ENCODE data around the gene PMPCA.

DNA sequence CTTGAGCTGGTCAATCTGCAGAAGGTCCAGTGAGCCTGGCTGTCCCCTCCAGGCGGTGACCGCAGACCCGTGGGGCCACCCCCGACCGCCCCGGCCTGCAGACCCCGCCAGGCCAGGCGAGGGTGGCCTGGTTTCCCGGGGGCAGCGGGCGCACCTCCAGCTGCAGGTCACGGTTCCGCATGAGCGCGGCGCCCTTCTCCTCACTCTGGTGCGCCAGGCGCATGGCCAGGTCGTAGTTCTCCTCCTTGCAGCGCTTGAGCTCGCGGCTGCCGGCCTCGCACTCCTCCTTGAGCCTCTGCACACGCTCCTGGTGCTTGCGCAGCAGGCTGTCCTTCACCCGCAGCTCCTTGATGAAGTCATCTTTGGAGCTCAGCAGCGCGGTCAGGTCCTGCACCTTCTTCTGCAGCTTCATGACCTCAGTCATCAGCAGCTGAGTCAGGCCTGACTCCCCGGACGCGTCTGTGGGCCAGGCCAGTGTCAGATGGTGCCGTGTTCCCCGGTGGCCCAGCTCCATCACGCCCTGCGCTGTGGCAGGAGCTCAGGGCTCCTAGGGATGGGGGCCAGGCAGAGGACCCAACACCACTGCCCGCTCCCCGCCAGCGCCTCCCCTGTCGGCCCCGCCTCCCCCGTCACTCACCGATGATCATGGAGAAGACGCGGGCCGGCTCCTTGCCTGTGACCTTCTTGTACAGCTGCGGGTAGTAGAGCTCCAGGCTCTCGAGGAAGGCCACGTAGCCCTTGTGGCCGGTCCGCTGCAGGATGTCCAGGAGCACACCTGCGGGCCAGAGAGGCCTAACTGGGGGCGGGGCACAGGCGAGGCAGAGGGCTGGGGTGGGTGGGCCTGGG is 39.5 kb upstream of the PMPCA start:
- TF ChIP-seq, protein P1, sequence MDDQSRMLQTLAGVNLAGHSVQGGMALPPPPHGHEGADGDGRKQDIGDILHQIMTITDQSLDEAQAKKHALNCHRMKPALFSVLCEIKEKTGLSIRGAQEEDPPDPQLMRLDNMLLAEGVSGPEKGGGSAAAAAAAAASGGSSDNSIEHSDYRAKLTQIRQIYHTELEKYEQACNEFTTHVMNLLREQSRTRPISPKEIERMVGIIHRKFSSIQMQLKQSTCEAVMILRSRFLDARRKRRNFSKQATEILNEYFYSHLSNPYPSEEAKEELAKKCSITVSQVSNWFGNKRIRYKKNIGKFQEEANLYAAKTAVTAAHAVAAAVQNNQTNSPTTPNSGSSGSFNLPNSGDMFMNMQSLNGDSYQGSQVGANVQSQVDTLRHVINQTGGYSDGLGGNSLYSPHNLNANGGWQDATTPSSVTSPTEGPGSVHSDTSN (CRISPR knock-in tag; IDR thresholded peaks at IDR 0.05) = no peak
- no peak for TF ChIP-seq TCF7L2 (IDR thresholded peaks at IDR 0.05; ENCODE audit: borderline replicate concordance, low read depth, low read length)
- no peak for TF ChIP-seq ZNF133 (tag by site-specific recombination; IDR thresholded peaks at IDR 0.05)
